Measurements from ENCODE around the gene DNALI1.
"Not testable (repeated sequence)": the region's sequence is repeated elsewhere in the genome, so short reads cannot be mapped to it uniquely, and the experiment has no call there.

The DNALI1 gene

GRCh38 chr1:37537378-37537777 lies 19.4 kb upstream of the DNALI1 start:
- H4K8ac ChIP-seq (ENCODE audit: low read length) = no peak overlapping the region
- H2BK120ac ChIP-seq (ENCODE audit: low read depth, low read length) = no peak overlapping the region
- no peak overlapping the region for H2BK15ac ChIP-seq (ENCODE audit: low read depth, poor library complexity, severe bottlenecking)
- WGBS = 100% methylated on average over 1 of the region's 2 CpGs
- H3K79me1 ChIP-seq (replicated peaks; ENCODE audit: low read length, poor library complexity, severe bottlenecking) = peaks cover 12% of the 10 kb centered on the region
- H3K4me1 ChIP-seq (ENCODE audit: control insufficient read depth, insufficient read depth, low read depth, low read length) = no peaks in the 10 kb centered on the region
- no peak overlapping the region for H4K91ac ChIP-seq (ENCODE audit: low read length)
- no peak overlapping the region for H3K14ac ChIP-seq (ENCODE audit: low read length in 2 of 2)
- no peak overlapping the region for H3K4me3 ChIP-seq (ENCODE audit: insufficient read depth in 1 of 2, low read depth in 1 of 2, low read length in 2 of 2)
- no peak overlapping the region for H2AK5ac ChIP-seq (ENCODE audit: low read length, severe bottlenecking)
- peak; percentile 72 for DNase-seq
- no peak overlapping the region for H3K4me2 ChIP-seq (ENCODE audit: low read length, poor library complexity, severe bottlenecking)
- H3K27ac ChIP-seq (ENCODE audit: low read length, poor library complexity, severe bottlenecking) = no peak overlapping the region
- H3K9me3 ChIP-seq (ENCODE audit: control insufficient read depth, low read length) = no peaks in the 10 kb centered on the region
- no peaks in the 10 kb centered on the region for H3K27me3 ChIP-seq (ENCODE audit: control insufficient read depth in 1 of 2, insufficient read depth in 1 of 2, low read length in 2 of 2)
- H3K9ac ChIP-seq (ENCODE audit: low read length) = peak overlapping the region; percentile 12
- no peak overlapping the region for H2BK5ac ChIP-seq (ENCODE audit: low read depth, low read length, poor library complexity, severe bottlenecking)
- peaks cover 22 to 66% of the 10 kb centered on the region in 2 experiments for H3K36me3 ChIP-seq (ENCODE audit: control insufficient read depth in 1 of 2, insufficient read depth in 2 of 2, low read depth in 1 of 2, low read length in 2 of 2)
- H3K23ac ChIP-seq (ENCODE audit: low read length in 2 of 2) = no peak overlapping the region
- H3K4ac ChIP-seq (ENCODE audit: low read depth in 1 of 2, low read length in 2 of 2) = no peak overlapping the region
- H3K18ac ChIP-seq (ENCODE audit: low read depth in 1 of 2, low read length in 2 of 2) = no peak overlapping the region
- no peak overlapping the region for H2AFZ ChIP-seq (ENCODE audit: low read depth, low read length)
- H2BK12ac ChIP-seq (ENCODE audit: low read length in 2 of 2) = no peak overlapping the region

GRCh38 chr1:37539154-37539553 lies 17.6 kb upstream of the DNALI1 start:
- peaks cover 32 to 72% of the 10 kb centered on the region in 2 experiments for H3K36me3 ChIP-seq (ENCODE audit: control insufficient read depth in 1 of 2, insufficient read depth in 2 of 2, low read depth in 1 of 2, low read length in 2 of 2)
- H3K27ac ChIP-seq (ENCODE audit: low read length, poor library complexity, severe bottlenecking); H3K4me1 ChIP-seq (ENCODE audit: control insufficient read depth, insufficient read depth, low read depth, low read length); H2AFZ ChIP-seq (ENCODE audit: low read depth, low read length); H3K4ac ChIP-seq (ENCODE audit: low read depth in 1 of 2, low read length in 2 of 2); H2BK120ac ChIP-seq (ENCODE audit: low read depth, low read length); H2AK5ac ChIP-seq (ENCODE audit: low read length, severe bottlenecking); H3K4me3 ChIP-seq (ENCODE audit: insufficient read depth in 1 of 2, low read depth in 1 of 2, low read length in 2 of 2); H3K9ac ChIP-seq (ENCODE audit: low read length); H3K9me3 ChIP-seq (ENCODE audit: control insufficient read depth, low read length); H3K27me3 ChIP-seq (ENCODE audit: control insufficient read depth in 1 of 2, insufficient read depth in 1 of 2, low read length in 2 of 2); H3K18ac ChIP-seq (ENCODE audit: low read depth in 1 of 2, low read length in 2 of 2); H4K91ac ChIP-seq (ENCODE audit: low read length); H3K14ac ChIP-seq (ENCODE audit: low read length in 2 of 2); H2BK12ac ChIP-seq (ENCODE audit: low read length in 2 of 2); H4K8ac ChIP-seq (ENCODE audit: low read length); H3K4me2 ChIP-seq (ENCODE audit: low read length, poor library complexity, severe bottlenecking); H3K23ac ChIP-seq (ENCODE audit: low read length in 2 of 2); DNase-seq; H2BK15ac ChIP-seq (ENCODE audit: low read depth, poor library complexity, severe bottlenecking); H2BK5ac ChIP-seq (ENCODE audit: low read depth, low read length, poor library complexity, severe bottlenecking): not testable (repeated sequence)
- peaks cover 18% of the 10 kb centered on the region for H3K79me1 ChIP-seq (replicated peaks; ENCODE audit: low read length, poor library complexity, severe bottlenecking)
- 98% methylated on average over 10 of the region's 10 CpGs for WGBS

GRCh38 chr1:37540036-37540785 lies 16.5 kb upstream of the DNALI1 start:
- no peaks in the 10 kb centered on the region for H3K27me3 ChIP-seq (ENCODE audit: control insufficient read depth in 1 of 2, insufficient read depth in 1 of 2, low read length in 2 of 2)
- H4K91ac ChIP-seq (ENCODE audit: low read length) = no peak overlapping the region
- H3K18ac ChIP-seq (ENCODE audit: low read depth in 1 of 2, low read length in 2 of 2) = no peak overlapping the region
- H3K27ac ChIP-seq (ENCODE audit: low read length, poor library complexity, severe bottlenecking) = no peak overlapping the region
- no peak overlapping the region for H2BK5ac ChIP-seq (ENCODE audit: low read depth, low read length, poor library complexity, severe bottlenecking)
- H3K4me1 ChIP-seq (ENCODE audit: control insufficient read depth, insufficient read depth, low read depth, low read length) = no peaks in the 10 kb centered on the region
- no peak overlapping the region for H3K9ac ChIP-seq (ENCODE audit: low read length)
- H3K79me1 ChIP-seq (replicated peaks; ENCODE audit: low read length, poor library complexity, severe bottlenecking) = peaks cover 26% of the 10 kb centered on the region
- H3K4me3 ChIP-seq (ENCODE audit: insufficient read depth in 1 of 2, low read depth in 1 of 2, low read length in 2 of 2) = no peak overlapping the region
- H2BK12ac ChIP-seq (ENCODE audit: low read length in 2 of 2) = no peak overlapping the region
- peak overlapping the region; percentile 8 for H2BK120ac ChIP-seq (ENCODE audit: low read depth, low read length)
- no peak overlapping the region for H3K4me2 ChIP-seq (ENCODE audit: low read length, poor library complexity, severe bottlenecking)
- no peak for DNase-seq
- WGBS = 98% methylated on average over 30 of the region's 30 CpGs
- H2AK5ac ChIP-seq (ENCODE audit: low read length, severe bottlenecking) = no peak overlapping the region
- H2BK15ac ChIP-seq (ENCODE audit: low read depth, poor library complexity, severe bottlenecking) = no peak overlapping the region
- H3K9me3 ChIP-seq (ENCODE audit: control insufficient read depth, low read length) = no peaks in the 10 kb centered on the region
- H2AFZ ChIP-seq (ENCODE audit: low read depth, low read length) = no peak overlapping the region
- H3K4ac ChIP-seq (ENCODE audit: low read depth in 1 of 2, low read length in 2 of 2) = no peak overlapping the region
- H4K8ac ChIP-seq (ENCODE audit: low read length) = no peak overlapping the region
- peaks cover 42 to 81% of the 10 kb centered on the region in 2 experiments for H3K36me3 ChIP-seq (ENCODE audit: control insufficient read depth in 1 of 2, insufficient read depth in 2 of 2, low read depth in 1 of 2, low read length in 2 of 2)
- H3K23ac ChIP-seq (ENCODE audit: low read length in 2 of 2) = no peak overlapping the region
- no peak overlapping the region for H3K14ac ChIP-seq (ENCODE audit: low read length in 2 of 2)

- Histone ChIP-seq H3K4me2 (ENCODE audit: low read length, poor library complexity, severe bottlenecking) (no peak overlapping the region), H2BK5ac (ENCODE audit: low read depth, low read length, poor library complexity, severe bottlenecking) (no peak overlapping the region), H3K36me3 (ENCODE audit: control insufficient read depth in 1 of 2, insufficient read depth in 2 of 2, low read depth in 1 of 2, low read length in 2 of 2) (peaks cover 47 to 71% of the 10 kb centered on the region in 2 experiments), H3K79me1 (replicated peaks; ENCODE audit: low read length, poor library complexity, severe bottlenecking) (peaks cover 36% of the 10 kb centered on the region), H3K27me3 (ENCODE audit: control insufficient read depth in 1 of 2, insufficient read depth in 1 of 2, low read length in 2 of 2) (no peaks in the 10 kb centered on the region), H3K9ac (ENCODE audit: low read length) (no peak overlapping the region), H3K27ac (ENCODE audit: low read length, poor library complexity, severe bottlenecking) (no peak overlapping the region), H2AK5ac (ENCODE audit: low read length, severe bottlenecking) (no peak overlapping the region), H3K9me3 (ENCODE audit: control insufficient read depth, low read length) (no peaks in the 10 kb centered on the region), H2BK12ac (ENCODE audit: low read length in 2 of 2) (no peak overlapping the region), H3K18ac (ENCODE audit: low read depth in 1 of 2, low read length in 2 of 2) (no peak overlapping the region), H3K4ac (ENCODE audit: low read depth in 1 of 2, low read length in 2 of 2) (no peak overlapping the region), H2AFZ (ENCODE audit: low read depth, low read length) (no peak overlapping the region), H2BK120ac (ENCODE audit: low read depth, low read length) (no peak overlapping the region), H4K91ac (ENCODE audit: low read length) (peak overlapping the region; percentile 53), H3K4me3 (ENCODE audit: insufficient read depth in 1 of 2, low read depth in 1 of 2, low read length in 2 of 2) (no peak overlapping the region), H3K14ac (ENCODE audit: low read length in 2 of 2) (no peak overlapping the region), H4K8ac (ENCODE audit: low read length) (no peak overlapping the region), H3K4me1 (ENCODE audit: control insufficient read depth, insufficient read depth, low read depth, low read length) (peaks cover 2% of the 10 kb centered on the region), H3K23ac (ENCODE audit: low read length in 2 of 2) (no peak overlapping the region), H2BK15ac (ENCODE audit: low read depth, poor library complexity, severe bottlenecking) (no peak overlapping the region)
- 97% methylated on average over 21 of the region's 21 CpGs for WGBS
- no peak for DNase-seq
These were observed 12.2 kb upstream of the DNALI1 start for GRCh38 chr1:37544530-37544929.

Measured in mesenchymal stem cell (in vitro differentiated cells and primary cell).